Kasumi-1 (cell line): Measurements from ENCODE around the gene STT3B.

Source experiments
- DNase-seq, 2 experiments: peaks; one replicate each; lab custom pipeline; 2025; lab: John Stamatoyannopoulos, UW

Gene STT3B

DNA sequence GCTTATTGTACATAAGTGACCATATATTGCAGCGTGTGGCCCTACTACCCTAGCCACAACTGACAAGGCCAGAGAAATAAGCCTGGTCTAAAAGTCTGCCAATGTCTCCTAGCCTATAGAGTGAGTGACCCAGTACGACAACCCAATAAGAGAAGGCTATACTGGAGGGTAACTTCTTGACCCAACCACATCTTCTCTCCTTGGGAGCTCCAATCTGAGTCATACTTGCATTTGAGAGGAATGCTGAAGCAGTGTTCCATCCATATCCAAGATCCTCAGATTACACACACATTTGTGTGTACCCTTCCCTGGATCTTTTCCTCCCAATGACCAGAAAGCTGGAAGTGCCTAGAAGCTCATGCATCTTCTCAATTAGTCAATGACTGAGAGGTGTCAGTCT, 11.3 kb upstream of the STT3B start:
- DNase-seq, result no peak

DNA sequence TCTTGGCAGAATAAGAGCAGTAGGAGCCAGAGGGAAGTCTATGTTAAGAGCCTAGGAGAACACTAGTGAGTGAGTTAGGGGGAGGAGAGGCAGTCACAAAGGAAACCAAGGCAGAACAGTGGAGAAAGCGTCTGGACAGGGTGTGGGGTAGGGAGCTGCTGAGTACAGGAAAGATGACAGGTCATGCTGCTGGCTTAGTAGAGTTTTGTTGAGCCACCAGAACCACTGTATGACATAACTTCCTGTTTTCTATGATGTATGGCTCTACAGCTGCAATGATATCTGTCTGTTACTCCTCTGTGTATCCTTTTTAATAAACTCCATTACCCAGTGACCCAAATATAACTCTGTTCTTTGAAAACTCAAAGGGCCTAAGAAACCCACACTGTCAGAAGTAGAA, 10.6 kb upstream of the STT3B start:
- DNase-seq, result peak; percentile 95

DNA sequence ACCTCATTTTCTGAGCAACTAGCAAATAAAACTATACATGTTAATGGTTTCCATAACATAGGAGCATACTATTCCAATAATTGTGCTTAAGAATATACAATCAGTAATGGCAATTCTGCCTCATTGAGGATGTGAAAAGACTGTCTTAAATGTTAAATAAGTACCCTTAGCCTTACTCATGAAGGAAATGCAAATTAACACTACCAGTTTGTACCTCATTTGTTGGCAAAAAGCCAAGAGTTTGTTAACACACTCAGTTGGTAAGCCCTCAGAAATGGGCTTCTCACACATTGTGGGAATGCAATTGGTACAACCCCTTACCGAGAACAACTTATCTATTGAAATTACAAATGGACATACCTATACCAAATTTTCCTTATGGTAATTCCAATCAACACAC, 9.2 kb upstream of the STT3B start:
- no peak for DNase-seq

DNA sequence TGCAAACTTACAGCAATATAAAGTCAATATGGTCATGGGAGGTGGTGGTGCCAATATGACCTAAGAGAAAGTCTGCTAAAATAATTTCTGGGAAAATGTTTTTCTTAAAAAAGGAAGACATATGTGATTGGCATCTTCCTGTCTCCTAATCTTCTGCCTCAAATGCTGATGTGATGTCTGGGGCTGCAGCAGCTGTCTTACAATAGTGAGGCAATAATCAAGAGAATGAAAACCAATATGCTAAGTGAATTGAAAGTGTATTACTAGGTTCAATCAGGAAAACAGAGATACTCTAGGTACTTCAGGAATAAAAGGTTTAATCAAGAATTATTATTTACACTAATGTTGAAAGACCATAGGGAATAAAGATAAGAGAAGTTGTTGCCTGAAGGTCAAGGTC, 7.2 kb upstream of the STT3B start:
- no peak for DNase-seq

DNA sequence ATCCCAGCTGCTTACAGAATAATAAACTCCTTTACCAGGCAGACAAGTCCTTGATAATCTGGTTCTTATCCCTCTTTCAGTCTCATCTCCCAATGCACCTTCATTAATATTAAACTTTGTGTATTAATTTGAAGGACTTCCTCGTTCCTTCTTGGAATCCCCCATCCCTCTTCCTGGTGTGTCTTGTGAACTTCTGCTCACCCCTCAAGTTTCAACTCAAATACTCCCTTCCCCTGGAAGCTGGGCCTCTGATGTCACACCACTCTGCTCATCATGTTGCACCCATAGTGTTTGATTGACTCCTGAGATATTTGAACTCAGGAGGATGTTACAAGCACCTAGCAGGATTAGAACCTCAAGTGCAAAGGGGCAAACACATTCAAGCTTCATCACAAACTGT, 3.3 kb upstream of the STT3B start:
- no peak for DNase-seq

DNA sequence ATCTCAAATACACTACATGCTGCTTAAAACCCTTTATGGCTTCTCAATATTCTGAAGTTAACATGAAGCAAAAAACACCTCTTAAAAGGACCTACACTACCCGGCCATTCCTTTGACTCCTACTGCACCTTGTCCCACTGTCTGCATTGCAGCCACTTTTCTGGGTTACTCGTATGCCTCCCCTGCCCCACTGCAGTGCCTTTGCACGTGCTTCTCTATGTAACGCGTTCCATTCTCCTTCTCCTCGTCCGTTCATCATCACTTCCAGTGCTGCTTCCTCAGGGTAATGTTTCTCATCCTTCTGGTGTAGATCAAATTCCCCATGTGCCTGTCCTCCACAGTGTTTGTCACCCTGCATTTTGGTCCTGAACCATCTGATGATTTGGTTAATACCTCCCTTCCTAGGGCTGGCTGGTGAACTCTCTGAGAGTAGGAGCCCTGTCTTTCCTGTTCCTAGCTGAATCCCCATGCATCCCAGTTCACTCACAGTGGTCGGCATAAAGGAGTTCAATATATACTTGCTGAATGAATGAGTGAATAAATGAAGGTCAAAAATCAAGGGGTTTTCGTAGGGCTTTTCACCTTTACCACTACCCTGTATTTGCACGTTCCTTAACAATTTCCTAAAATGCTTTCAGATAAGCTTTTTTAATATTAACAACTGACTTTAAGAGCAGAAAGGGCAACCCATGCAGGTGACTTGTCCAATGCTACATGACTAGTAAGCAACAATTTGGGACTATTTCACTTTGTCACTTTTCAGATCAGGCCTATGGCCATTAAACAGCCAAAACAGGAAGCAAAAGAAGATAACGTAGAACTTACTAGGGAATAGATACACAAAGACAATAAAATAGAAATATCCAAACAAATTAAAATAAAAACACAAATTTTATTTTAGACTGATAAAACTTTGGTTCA, 2.4 kb upstream of the STT3B start:
- peak; percentile 20 to 55 for DNase-seq

DNA sequence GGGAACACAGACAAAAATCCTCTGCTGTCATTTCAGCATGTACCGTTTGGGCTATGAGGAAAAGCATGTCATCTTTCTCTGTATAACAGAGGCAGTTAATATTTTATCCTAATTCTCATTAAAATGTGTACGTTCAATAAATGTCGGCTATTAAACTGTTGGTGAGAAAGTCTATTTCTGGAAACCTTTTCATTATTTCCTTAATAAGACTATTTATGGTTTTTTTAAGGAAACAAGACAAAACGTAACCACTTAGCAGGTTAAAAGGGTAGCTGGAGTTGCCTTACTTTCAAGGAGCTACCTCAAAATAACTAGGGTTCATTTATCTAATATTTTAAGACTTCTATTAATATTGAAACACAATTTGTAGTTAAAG, 1.8 kb upstream of the STT3B start:
- DNase-seq, result no peak

DNA sequence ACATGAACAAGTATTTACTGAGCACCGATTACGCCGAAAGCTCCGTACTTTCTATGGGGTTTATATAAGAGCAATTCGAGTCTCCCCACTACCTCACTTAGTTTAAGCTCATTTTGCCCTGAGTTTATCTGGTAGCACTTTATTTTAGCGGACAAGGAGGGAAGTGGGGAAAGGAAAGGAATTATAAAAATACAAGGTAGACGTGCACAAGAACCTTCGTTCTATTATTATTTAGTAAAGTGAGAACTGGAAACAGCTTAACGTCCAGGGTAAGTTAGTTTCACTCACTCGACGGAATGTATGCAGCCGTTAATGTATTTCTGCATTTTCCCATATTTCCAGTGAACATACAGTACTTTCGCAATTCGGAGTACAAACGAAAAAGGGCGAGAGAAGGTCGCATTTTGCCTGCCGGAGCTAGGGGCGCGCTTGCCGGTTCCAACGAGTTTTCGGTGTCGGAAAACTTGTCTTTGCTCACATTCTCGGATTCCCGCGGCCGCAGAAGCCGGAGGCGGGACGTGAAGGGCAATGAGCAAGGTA, 1.2 kb upstream of the STT3B start:
- peak; percentile 46 to 57 for DNase-seq

DNA sequence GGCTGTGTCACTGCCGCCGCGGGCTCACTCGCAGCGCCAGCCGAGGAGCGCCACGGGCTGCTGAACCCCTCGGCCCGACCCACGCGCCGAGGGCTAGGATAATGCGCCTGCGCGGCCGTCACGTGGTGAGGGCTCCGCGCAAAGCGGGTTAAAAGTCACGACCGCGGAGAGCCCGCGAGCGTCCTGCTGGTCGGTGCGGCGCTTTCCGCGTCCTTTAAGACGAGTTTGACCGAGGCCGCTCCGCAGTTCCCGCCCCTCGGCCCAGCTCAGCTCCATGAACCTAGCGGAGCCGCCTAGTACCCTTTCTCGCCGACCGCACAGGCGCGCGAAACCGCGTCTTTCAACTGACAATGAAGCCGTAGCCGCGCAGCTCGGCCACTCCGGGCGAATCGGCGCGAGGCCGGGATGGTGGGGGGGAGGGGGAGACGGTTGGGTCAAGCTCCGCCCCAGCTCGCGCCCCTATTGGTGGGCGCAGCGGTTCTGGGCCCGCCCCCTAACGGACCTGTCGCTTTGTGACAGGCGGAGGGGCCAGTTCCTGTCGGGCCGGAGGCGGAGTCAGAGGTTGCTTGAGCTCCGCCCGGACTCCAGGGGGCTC, 636 bp upstream of the STT3B start:
- peak; percentile 95 to 97 for DNase-seq

DNA sequence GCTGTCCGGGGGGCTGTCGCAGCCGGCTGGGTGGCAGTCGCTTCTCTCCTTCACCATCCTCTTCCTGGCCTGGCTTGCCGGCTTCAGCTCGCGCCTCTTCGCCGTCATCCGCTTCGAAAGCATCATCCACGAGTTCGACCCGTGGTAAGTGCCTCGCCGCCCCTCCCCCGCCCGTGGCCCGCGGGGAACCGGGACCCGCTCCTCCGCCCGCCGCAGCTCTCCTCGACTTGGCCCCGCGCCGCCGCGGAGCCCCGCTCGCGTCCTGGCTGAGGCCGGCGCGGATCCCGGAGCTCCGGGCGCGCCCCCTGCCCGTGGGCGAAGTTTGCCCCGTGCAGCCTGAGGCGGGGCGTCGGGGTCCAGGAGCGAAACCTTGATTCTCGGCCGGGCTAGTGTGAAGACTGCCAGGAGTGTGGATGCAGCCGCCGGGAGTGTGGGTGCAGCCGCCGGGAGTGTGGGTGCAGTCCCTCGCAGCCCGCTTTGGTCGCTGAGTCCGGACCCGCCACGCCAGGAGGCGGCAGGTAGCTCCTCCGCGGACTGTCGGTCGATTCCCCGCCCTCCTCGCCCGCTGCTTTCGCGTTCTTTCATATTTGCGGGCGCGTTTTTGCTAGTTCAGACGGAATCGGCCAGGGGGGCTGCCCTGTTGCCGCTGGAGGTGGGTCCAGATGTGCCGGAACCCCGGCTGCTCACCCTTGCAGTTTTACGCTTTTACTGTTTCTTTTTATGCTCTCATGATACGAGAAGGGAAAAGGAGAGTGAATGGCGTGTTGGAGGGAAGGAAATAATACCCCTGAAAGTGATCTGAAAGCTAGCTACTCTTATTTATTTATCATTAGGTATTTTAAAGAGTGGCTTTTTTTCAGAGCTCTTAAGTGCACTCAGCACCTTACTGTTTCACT, 692 bp downstream of the STT3B start:
- peak; percentile 22 to 56 for DNase-seq

DNA sequence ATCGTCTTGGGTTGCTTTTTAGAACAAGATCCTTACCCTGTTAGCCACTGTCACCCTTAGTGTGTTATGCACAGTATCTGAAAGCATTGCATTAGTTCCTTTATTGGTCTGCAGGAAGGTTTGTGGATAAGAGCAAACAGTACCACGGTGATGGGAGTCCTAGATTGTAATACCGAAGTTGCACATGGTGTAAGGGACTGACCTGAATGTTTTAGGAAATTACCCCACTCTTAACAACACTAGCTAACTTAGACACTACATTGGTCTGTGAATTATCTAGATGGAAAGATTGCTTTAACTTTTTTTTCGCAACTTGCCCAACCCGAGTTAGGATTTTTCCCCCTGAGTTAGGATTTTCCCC, 1.3 kb downstream of the STT3B start:
- DNase-seq, result peak; percentile 53 to 73

DNA sequence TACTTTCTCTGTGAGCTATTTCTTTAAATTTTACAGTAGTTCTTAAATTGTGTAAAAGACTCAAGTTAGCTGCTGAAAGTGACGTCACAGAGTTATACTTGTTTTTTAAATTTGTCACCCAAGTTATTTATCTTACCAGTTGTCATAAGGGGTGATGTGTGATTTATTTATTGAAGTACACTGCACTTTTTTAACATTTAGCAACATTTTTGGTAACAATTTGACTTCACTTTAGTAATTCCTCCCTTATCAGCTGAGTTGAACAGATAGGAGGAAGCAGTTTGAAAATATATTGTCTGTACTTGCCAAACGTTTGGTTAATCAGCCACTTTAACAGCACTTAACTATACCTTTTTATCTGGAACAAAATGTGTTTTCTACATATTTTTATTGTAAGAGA, 3.8 kb downstream of the STT3B start:
- no peak for DNase-seq

DNA sequence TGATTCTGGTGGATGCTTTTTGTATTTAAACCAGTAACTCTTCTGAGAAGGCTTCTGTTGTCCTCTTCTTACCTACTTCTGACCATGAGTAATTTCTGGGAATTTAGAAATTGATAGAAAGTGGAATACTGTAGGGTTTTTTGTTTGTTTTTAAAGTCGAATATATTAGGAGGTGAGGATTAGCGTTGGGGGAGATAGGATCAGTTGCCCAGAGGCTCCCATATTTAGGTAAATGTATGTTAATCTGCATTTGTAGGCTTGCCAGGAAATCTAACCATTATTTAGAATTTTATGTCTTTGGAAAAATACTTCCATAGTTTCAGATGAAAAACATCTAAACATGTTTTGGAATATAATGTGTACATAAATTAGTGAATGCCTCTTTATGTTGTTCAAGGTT, 6.1 kb downstream of the STT3B start:
- no peak for DNase-seq

DNA sequence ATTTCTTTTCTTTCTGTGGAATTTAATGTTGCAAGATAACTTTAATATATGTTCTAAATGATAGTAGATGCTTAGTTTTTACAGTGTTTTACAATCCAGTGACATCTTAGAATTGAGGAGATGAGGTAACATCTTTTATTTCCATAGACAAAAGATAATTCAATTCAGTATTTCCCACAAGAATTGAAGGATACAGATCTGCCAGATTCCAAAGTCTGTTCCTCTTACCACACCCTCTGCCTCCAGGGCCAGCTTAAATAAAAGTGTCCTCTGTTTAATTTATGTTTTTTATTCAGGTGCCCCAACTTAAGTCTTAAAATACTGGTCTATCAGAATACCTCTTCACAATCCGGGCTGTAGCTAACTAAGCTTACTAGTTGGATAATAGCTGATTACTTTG, 6.5 kb downstream of the STT3B start:
- DNase-seq, result no peak

DNA sequence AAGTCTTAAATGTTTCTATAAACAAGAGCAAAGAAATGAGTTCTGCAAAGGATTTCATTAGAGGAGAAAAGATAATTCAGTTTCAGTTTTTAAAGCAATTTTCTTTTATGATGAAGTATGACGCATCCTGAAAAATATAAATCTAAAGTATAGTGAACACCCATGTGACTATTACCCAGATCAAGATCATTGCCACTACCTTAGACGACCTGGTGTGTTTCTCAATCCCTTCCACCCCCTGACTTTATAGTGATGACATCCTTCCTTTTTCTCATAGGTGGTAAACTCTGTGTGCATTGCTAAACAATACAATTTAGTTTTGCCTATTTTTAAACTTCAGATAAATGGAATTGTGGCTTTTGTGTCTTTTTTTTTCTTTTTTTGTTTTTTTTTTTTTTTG, 8.4 kb downstream of the STT3B start:
- no peak for DNase-seq

DNA sequence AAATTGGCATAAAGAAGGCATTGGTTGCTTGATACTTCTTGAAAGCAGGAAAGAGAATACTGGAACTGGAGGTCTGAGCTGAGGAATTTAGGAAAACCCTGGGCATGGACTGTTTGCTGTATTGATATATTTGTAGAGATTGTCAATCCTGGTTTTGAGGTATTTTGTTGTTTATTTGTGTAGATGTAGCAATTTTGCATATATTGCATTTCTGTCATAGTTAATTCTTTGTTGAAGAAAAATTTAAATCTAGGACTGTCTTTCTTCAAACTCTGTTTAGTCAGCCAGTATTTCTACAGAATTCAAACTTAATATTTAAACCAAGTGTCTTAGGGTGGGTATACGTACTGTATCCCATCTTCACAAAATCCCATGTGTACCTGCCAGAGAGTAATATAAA, 9.5 kb downstream of the STT3B start:
- no peak for DNase-seq

DNA sequence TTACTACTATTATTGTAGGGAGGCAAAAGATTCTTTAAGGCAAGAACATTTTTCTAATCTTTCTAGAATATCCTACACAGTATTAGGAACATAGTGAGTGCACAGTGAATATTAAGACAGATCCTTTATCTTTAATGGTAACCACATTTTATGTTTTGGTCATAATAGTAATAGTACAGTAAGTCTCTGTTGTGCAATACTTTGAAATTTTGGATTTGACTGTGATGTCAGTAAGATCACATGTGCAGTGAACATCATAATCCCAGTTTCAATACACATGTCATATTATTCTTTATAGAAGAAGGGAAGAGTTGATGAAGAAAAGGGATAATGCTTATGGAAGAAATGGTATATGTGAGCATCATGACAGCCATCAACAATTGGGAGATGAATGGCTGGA, 10.7 kb downstream of the STT3B start:
- no peak for DNase-seq

DNA sequence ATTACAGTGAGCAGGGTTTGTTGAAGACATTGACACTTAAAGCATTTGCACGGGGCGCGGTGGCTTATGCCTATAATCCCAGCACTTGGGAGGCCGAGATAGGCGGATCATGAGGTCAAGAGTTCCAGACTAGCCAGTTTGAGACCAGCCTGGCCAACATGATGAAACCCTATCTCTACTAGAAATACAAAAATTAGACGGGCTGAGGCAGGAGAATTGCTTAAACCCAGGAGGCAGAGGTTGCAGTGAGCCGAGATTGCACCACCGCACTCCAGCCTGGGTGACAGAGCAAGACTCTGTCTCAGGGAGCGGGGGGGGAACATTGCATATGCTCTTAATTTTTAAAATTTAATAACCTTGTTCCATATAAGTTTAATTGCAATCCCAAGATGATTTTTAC, 11.9 kb downstream of the STT3B start:
- DNase-seq, result no peak

DNA sequence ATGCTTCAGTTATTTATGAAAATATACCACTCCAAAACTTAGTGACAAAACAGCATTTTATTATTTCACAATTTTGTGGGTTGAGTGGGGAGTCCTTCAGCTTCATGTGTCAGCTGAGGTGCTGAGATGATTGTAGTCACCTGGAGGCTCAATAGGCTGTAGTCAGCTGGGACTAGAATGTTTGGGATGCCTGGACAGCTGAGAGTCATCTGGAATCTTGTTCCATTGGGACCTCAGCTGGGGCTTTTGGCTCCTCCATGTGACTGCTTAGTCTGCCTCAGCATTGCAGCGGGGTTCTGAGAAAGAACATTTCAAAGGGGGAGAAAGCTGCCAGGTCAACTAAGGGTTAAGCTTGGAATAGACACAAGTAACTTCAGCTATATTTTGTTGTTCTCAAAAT, 13.4 kb downstream of the STT3B start:
- DNase-seq, result no peak

DNA sequence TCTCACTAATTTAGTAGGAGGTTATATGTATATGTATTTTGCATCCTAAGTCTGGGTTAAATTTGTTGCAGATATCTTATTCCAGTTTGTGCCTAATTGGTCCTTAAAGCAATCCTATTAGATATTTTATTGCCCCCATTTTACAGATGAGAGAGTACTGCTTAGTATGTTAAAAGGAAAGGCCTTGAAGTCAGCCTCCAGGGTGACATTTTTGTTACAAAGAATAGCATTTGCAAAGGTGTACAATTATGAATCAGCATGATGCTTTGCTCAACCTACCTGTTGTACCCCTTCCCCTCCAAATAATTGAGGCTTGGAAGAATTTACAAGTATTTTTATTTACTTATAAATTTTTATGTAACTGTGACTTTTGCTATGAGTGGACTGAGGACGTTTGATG, 14.0 kb downstream of the STT3B start:
- no peak for DNase-seq

DNA sequence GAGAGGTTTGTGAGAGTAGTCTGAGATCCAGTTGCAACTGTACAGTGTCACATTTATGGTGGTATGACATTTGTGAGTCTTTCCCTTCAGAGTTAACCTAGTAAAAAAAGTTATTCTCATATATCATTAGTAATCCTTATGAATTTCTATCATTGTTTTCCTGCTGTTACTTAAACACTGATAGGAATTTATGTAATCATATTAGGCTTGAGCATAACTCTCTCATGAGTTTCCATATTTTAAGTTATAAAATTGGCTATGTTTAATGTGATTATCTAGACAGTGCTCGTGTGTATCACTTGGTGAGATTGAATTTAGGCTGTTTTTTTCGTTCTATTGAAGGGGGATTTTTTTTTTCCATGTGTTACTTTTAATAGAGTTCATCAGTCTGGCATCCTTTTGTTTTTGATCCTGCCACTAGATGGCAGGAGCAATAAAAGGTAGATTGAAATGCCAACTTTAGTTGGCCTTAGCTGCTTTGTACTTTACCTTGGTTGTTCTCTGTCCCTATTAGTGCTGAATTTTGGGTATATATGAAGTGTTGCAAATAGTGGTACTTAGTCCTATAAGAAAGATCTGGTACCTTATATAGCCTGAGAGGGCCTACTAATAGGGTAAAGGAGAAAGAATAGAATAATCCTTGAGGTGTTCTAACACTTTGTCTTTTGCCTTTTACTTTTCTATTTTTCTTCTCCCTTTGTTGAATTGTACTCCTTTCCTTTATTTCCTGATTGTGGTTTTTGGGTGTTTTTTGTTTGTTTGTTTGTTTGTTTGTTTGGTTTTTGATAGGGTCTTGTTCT, 17.9 kb downstream of the STT3B start:
- peak; percentile 51 to 73 for DNase-seq

DNA sequence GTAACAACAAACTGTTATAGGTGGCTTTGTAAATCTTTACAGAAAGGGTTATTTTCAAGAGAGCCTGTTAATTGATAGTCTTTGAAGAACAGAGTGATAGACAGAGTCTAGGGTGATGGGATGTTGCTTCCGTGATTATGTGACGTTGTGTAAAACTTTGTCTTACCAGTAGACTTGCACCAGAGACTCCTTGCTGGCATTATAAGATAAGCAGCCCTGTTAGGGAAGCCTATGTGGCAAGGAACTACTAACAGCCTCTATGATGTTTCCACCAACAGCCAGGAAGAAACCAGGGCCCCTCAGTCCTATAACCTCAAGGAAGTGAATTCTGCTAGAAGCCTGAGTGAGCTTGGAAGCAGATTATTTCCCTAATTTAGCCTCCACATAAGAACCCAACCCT, 18.9 kb downstream of the STT3B start:
- no peak for DNase-seq
